ENCODE results near the gene SLFN11.
"Not testable (repeated sequence)": the region's sequence is repeated elsewhere in the genome, so short reads cannot be mapped to it uniquely, and the experiment has no call there.

The SLFN11 gene

DNA sequence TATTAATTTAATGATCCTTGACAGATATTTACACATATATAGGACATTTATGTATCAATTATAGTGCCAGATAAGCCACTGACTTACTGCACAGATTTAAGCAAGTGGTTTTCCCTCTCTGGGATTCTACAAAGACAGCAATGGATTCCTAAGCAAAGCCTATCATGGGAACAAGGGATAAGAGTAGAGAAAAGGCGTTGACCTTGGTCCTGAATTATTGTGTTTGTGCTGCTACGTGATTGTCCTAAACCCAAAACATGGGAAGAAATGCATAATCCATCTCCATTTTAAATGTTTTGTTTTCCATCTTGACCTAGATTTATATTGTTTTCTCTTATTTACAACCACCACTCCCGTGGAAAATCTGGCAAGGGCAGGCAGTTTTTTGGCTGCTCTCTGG lies 14.0 kb downstream of the SLFN11 start:
- no peak for DNase-seq (ENCODE audit: low spot score)

DNA sequence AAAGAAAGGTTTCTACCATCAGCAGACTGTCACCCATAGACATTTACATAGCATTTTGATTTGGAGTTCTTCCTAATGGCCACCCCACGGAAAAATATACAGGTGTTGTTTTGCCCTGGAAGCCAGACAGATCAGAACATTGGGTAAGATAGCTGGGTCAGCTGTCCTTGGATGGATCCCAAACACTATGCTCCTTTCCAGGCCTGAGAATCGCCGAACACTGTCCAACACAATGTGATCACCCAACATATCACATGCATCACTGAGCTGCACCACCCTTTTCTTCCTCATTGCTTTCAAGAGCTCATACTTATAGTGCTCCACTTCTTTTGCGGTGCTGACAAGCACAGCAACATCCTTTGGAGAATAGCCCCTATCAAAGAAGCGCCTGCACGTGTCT lies 21.1 kb downstream of the SLFN11 start:
- no peak for DNase-seq (ENCODE audit: low spot score)

DNA sequence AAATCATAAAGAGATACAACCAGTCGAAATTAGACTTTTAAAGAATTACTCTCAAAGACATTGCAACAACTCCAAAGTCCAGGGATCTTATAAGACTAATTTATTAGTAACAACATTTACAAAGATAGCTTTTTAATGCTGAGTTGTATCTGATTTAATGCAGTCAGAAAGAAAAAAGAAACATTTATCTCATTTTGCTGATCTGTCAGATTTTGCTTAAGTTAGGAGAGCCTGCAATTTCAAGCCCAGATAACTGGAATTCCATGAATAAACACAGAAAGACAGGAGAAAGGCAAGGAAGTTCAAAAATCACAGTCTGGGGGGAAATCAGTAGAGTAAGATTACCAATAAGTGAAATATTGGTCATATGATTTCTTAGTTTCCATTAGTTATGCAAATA lies 22.9 kb downstream of the SLFN11 start:
- DNase-seq (ENCODE audit: low spot score) = no peak

DNA sequence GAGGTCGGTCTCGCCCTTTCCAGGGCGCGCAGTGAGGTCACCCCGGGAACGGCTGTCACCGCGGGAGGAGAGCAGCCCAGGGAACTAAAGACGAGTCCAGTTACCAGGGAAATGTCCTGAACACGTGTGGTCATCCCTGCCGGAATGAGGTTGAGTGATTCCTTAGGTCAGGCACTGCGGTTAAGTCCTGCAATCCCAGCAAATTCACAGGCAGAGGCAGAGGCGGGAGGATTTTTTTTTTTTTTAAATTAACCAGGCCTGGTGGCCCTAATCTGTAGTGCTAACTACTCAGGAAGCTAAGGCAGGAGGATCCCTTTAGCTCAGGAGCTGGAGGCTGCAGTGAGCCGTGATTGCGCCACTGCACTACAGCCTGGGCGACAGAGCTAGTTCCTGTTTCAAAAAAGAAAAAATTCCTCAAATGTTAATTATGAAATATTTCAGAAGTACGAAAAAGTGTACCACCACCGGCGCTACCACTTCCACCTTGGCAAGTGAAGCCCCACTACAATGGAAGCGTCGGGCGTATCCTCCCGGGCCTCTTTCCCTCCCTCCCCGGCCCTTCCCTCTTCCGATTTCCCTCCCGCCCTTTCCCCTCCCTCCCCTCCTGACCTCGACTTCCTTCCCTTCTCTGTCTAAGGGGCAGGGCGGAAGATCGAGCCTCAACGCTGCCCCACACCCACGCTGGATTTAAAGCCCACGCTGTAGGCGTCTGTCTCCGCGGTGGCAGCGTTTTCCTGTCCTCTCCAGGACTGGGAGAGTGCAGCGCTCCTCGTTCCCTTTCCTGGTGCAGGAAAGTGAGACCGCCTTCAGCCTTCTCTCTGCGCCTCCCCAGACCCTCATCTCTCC lies 27.3 kb downstream of the SLFN11 start:
- DNase-seq (ENCODE audit: low spot score) = peak; percentile 25

DNA sequence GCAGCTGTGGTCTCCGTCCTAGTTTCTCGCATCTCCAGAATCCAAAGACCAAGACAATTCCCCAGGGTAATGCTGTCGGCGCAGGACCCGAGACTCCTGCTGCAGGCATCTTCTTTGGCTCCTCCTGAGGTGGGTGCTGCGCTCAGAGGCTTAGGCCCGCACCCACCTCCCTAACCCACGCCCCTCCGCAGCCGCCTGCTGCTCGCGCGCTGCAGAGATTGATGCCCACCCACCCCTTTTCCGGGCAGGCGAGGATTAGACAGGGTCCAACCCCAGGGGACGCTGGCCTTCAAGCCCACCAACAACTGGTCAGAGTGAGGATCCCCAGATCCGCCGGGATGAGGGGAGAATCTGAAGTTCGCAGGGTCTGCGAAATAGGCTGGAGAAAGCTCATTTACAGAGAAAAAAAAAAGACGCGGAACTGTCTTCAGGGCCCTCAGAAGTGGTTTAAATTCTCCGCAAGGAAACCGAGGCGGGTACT lies 27.9 kb downstream of the SLFN11 start:
- DNase-seq (ENCODE audit: low spot score) = peak; percentile 18

DNA sequence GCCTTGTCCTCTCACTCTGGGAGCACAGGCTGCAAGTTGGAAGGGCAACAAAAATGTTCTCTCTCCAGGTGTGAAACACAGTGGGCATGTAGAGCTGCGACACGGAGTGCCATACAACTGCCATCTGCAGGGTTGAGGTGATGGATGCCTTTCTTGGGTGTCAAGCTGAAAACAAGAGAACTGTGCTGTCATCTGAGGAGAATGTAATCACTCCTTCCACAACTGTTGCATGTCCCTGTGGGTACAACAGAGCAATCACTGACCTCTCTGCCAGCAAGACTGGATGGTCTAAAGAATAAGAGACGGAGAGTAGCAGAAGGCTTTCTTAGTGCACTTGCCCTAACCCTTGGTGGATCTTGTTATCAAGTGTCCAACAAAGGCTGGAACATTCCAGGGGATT lies 29.2 kb downstream of the SLFN11 start:
- no peak for DNase-seq (ENCODE audit: low spot score)

DNA sequence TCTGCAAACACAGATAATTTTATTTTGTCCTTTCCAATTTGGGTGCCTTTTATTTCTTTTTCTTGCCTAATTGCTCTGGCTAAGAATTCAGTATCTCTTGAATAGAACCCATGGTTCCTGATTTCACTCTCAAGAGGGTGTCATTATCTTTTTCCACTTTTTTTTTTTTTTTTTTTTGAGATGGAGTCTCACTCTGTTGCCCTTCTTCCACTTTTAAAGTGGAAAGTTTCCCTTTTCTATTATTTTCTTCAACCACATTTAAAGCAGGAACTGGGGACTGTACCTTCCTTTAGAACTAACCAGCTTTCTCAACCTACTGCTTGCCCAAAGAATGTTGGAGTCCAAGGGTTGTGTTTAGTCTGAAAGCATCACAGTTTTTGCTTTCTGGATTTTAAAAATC lies 31.1 kb downstream of the SLFN11 start:
- DNase-seq (ENCODE audit: low spot score) = no peak

DNA sequence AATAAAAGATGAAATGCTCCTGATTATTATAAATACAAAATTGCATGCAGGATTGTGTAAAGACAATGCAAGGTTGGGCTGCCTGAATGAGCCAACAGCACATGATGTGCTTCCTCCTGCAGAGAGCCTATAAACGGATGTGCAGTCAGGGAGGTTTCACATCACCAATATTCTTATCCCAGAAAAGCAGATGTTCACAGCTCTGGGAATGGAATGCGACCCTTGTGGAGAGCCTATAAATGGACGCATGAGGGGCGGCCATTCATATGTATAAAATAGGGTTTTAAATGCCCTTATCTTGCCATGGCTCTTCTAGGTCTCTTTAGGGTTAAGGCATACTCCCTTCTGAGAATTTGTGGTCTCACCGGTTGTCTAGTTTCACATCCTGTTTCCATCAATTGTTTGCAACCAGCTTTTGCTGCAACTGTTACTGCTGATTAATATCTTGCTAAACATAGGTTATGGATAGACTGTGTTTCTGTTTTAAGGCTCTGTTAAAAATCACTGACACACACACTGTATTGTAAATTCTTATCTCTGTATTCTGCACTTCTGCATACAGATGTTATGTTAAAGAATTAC lies 31.9 kb downstream of the SLFN11 start:
- peak; percentile 71 for DNase-seq (ENCODE audit: low spot score)

DNA sequence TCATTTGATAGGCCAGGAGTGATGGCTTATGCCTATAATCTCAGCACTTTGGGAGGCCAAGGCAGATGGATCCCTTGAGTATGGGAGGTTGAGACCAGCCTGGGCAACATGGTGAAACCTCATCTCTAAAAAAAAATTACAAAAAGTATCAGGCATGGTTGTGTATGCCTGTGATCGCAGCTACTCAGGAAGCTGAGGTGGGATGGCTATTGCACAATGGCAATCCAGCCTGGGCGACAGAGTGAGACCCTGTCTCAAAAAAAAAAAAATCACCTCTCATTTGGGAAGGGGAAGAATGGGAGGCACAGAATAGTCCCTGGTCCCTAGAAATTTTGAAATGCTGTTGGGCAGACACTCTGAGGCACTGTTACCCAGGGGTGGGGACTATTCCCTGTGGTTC lies 35.2 kb downstream of the SLFN11 start:
- DNase-seq (ENCODE audit: low spot score) = no peak

DNA sequence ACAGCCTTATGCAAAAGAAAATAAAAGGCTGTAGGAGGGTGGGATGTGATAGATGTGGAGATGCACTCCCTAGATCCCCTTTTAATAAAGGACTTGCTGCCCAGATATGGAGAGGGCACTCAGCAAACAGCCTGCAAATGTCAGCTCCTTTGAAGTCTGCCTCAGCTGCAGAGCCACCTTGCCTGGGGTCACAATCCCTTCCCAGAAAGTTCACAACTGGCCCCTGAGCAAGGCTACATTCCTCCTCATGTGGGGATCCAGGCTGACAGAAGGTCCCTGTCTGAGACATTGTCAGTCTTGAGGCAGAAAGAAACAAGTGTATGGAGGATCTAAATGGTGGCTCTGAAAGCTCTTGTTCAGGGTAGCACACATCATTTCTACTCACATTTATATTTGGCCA lies 36.1 kb downstream of the SLFN11 start:
- DNase-seq (ENCODE audit: low spot score) = no peak

DNA sequence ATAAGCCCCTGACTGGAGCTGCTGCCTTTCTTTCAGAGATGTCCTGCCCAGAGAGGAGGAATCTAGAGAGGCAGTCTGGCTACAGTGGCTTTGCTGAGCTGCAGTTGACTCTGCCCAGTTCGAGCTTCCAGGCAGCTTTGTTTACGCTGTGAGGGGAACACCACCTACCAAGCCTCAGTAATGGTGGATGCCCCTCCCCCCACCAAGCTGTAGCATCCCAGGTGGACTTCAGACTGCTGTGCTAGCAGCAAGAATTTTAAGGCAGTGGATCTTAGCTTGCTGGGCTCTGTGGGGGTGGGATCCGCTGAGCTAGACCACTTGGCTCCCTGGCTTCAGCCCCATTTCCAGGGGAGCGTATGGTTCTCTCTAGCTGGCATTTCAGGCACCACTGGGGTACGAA lies 39.8 kb downstream of the SLFN11 start:
- not testable (repeated sequence) for DNase-seq (ENCODE audit: low spot score)

DNA sequence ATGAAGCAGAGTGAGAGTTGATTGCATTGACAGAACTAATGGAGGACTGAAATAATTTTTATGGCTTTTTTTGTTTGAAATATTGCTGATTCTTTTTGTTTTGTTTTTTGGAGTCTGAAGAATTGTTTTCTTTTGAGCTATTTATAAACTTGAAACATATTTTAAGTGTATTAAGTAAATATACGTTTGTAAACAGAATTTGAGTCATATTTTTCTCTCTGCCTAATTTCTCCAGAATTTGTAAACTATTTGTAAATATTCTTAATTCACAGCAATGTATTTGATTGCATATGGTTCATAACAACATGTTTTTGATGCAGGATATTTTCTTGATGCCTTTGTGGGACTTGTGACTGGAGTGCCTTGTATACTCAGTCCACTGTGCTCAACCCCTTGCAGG lies 50.7 kb downstream of the SLFN11 start:
- no peak for DNase-seq (ENCODE audit: low spot score)

DNA sequence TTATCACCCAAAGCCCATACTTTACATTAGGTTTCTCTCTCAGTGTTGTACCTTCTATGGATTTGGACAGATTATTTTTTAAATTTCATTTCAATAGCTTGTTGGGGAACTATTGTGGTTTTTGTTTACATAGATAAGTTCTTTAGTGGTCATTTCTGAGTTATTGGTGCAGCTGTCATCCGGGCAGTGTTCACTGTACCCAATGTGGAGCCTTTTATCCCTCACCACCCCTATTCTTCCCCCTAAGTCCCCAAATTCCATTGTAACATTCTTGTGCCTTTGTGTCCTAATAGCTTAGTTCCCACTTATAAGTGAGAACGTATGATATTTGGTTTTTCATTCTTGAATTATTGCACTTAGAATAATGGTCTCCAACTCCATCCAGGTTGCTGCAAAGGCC lies 57.5 kb downstream of the SLFN11 start:
- no peak for DNase-seq (ENCODE audit: low spot score)

DNA sequence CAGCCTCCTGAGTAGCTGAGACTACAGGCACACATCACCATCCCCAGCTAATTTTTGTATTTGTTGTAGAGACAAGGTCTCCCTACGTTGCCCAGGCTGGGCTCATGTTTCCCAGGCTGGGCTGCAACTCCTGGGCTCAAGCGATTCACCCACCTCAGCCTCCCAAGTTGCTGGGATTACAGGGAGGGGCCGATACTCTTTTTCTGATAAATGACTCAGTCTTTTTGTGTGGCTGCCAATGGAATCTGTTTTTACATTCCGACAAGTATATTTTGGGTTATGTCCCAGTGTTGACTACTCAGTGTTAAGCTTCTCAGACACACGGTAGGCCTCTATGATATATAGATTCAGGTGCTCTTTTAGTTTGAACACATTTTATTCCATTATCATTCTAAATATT lies 58.1 kb downstream of the SLFN11 start:
- no peak for DNase-seq (ENCODE audit: low spot score)

DNA sequence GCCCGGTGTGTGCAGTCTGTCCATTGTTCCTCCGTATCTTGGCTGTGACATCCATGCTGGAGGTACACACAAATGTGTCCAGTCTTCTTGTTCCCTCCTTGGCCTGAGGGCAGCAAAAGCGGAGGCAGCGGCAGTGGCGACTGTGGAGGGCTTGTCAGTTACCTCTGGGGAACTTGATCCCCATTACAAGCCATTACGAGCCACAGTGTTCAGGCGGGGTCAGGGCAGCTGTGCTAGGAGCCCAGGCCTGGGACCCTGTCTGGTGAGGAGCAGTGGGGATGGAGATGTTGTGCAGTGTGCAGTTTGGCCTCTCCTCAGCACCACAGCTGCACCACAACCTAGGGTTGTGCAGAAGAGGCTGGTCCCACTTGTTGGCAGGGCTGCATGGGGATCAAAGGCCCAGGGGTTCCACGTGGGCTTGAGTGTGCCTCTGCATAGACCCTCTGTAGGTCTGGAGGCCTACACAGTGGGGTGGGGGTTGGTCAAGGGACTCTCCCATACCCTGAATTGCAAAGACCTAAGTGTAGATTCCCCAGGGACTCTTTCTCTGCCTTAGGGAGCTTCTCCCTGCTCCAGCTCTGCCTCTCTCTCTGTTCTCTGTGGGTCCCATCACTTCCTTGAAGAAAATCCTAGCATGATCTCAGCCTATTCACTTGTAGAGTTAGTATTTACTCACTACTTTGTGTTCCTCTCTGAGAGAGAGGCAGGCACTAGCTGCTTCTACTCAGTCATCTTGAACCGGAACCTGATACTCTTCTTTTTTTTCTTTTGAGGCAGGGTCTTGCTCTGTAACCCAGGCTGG lies 58.8 kb downstream of the SLFN11 start:
- DNase-seq (ENCODE audit: low spot score) = no peak

DNA sequence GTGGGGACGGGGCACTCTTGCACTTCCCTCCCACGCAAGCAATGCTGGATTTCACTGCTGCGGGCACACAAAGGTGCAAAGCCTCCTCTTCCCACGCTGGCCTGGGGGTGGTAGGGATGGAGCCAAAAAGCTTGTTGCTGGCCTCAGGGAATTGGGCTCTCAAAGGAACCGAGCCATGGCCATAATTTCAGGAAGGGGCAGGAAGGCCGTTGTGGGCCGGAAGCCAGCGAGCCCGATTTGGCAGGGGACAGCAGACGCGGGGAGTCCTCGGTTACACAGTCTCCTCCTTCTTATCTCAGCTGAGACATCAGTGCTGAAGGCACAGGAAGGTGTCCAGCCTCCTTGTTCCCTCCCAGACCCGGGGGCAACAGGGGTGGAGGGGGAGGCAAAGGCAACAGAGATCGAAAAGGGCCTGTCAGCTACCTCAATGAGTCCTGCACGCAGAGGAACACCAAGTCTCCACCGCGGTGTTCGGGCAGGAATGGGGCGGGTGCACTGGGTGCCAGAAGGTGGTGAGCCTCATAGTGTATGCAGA lies 59.5 kb downstream of the SLFN11 start:
- DNase-seq (ENCODE audit: low spot score) = peak; percentile 6

DNA sequence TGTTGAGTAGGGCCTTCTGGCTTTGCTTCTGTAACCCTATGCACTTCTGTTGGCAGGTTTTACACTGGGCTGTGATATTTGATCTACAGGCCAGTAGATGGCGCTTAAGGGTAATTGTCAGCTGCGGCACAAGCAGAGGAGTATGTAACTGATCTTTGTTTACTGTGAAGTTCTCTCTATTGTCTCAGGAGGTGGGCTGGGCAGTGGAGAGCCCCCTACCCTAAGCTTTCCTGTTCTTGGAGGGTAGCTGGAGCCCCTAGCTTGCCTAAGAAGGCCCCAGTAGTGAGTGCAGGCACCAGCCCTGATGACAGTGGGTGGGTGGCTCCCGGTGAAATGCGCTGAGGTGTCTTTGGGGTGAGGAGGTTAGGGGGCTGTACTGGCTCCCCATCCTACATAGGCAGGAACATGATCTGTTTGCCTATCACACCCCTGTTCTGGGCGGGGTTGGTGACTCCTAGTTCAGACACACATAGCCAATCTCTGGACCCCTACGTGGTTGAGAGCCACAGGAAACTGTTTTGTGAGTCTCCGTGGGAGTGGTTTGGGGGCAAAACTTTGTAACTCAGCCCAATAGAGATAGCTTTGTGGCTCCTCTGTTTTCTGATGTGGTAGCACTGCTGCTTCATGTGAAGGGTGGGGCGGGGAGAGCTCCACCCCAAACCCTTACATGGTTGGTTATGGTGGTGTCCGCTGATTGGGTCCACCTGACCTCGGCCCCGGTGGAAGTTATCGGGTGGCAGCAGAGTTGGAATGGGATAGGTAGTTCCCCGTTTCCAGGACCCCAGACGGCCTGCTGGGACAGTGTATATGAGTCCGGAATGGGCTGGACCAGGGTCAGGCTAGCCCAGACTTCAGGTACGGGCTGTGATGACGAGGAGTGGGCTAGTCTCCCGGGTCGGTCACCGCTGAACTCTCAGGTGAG lies 60.4 kb downstream of the SLFN11 start:
- DNase-seq (ENCODE audit: low spot score) = peak; percentile 93

DNA sequence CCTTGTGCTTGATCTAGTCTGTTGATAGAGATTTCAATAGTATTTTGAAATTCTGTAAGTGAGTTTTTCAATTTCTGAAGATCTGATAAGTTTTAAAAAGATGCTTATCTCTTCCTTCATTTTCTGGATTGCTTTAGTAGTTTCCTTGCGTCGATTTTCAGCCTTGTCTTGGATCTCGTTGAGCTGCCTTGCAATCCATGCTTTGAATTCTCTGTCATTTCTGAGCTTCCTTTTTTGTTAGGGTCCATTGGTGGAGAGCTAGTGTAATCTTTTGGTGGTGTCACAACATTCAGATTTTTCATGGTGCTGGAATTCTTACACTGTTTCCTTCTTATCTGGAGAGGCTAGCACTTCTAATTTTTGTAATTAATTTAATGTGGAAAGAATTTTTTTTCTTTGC lies 61.1 kb downstream of the SLFN11 start:
- DNase-seq (ENCODE audit: low spot score) = no peak

DNA sequence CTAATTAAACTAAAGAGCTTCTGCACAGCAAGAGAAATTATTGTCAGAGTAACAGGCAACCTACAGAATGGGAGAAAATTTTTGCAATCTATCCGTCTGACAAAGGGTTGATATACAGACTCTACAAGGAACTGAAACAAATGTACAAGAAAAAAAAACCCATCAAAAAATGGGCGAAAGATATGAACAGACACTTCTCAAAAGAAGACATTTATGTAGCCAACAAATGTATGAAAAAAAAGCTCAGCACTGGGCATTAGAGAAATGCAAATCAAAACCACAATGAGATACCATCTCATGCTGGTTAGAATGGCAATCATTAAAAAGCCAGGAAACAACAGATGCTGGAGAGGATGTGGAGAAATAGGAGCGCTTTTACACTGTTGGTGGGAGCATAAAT lies 64.1 kb downstream of the SLFN11 start:
- not testable (repeated sequence) for DNase-seq (ENCODE audit: low spot score)
